ENCODE data around the gene KCNV2.

KCNV2 gene

GRCh38 chr9:2726650-2727340, 9.5 kb downstream of the KCNV2 start:
- peak overlapping the region; percentile 36 to 44 for H3K27ac ChIP-seq
- no peaks in the 10 kb centered on the region for H3K27me3 ChIP-seq
- H3K4me1 ChIP-seq = peaks cover 0 to 39% (median 4%) of the 10 kb centered on the region in 4 donors
- intact Hi-C loops (cut with DNase I; ENCODE audit: low total_unique reads) = loop anchor here (10.0 kb wide), 1 partner anchor 592 kb away; no protein-coding TSS in a partner anchor
- no peak overlapping the region for H3K4me3 ChIP-seq
- no peaks in the 10 kb centered on the region for H3K9me3 ChIP-seq
- DNase-seq = no peak
- no peak for TF ChIP-seq CTCF (IDR thresholded peaks at IDR 0.05)
- H3K36me3 ChIP-seq = no peaks in the 10 kb centered on the region

GRCh38 chr9:2727374-2727773, 10.1 kb downstream of the KCNV2 start:
- no peaks in the 10 kb centered on the region for H3K36me3 ChIP-seq
- H3K4me3 ChIP-seq = no peak overlapping the region
- intact Hi-C loops (cut with DNase I; ENCODE audit: low total_unique reads) = loop anchor here (10.0 kb wide), 1 partner anchor 593 kb away; no protein-coding TSS in a partner anchor
- H3K9me3 ChIP-seq = no peaks in the 10 kb centered on the region
- no peak for TF ChIP-seq CTCF (IDR thresholded peaks at IDR 0.05)
- H3K4me1 ChIP-seq = peaks cover 0 to 39% (median 4%) of the 10 kb centered on the region in 4 donors
- H3K27me3 ChIP-seq = no peaks in the 10 kb centered on the region
- no peak overlapping the region for H3K27ac ChIP-seq
- no peak for DNase-seq

- intact Hi-C loops (cut with DNase I; ENCODE audit: low total_unique reads) = loop anchor here (10.0 kb wide), 1 partner anchor 593 kb away; no protein-coding TSS in a partner anchor
- no peaks in the 10 kb centered on the region for H3K27me3 ChIP-seq
- peak; percentile 48 to 51 for TF ChIP-seq CTCF (IDR thresholded peaks at IDR 0.05)
- no peaks in the 10 kb centered on the region for H3K36me3 ChIP-seq
- H3K4me1 ChIP-seq = peaks cover 0 to 39% (median 4%) of the 10 kb centered on the region in 4 donors
- no peaks in the 10 kb centered on the region for H3K9me3 ChIP-seq
- H3K27ac ChIP-seq = no peak overlapping the region
- no peak overlapping the region for H3K4me3 ChIP-seq
- no peak for DNase-seq
Observed at GRCh38 chr9:2727966-2728613, 10.8 kb downstream of the KCNV2 start.

- no peaks in the 10 kb centered on the region for H3K9me3 ChIP-seq
- intact Hi-C loops (cut with DNase I; ENCODE audit: low total_unique reads) = loop anchor here (10.0 kb wide), 1 partner anchor 594 kb away; no protein-coding TSS in a partner anchor
- H3K4me1 ChIP-seq = peaks cover 0 to 39% (median 4%) of the 10 kb centered on the region in 4 donors
- no peaks in the 10 kb centered on the region for H3K36me3 ChIP-seq
- no peak for TF ChIP-seq CTCF (IDR thresholded peaks at IDR 0.05)
- no peaks in the 10 kb centered on the region for H3K27me3 ChIP-seq
- no peak overlapping the region for H3K4me3 ChIP-seq
- DNase-seq = no peak
- H3K27ac ChIP-seq = peak overlapping the region in 1 of 2 donors; percentile 40
Observed at GRCh38 chr9:2729003-2729402, 11.7 kb downstream of the KCNV2 start.

- peaks cover 0 to 39% (median 4%) of the 10 kb centered on the region in 4 donors for H3K4me1 ChIP-seq
- intact Hi-C loops (cut with DNase I; ENCODE audit: low total_unique reads) = loop anchor here (10.0 kb wide), 1 partner anchor 595 kb away; no protein-coding TSS in a partner anchor
- no peaks in the 10 kb centered on the region for H3K36me3 ChIP-seq
- H3K9me3 ChIP-seq = no peaks in the 10 kb centered on the region
- TF ChIP-seq CTCF (IDR thresholded peaks at IDR 0.05) = no peak
- no peak for DNase-seq
- H3K4me3 ChIP-seq = no peak overlapping the region
- H3K27ac ChIP-seq = peak overlapping the region; percentile 26 to 40
- no peaks in the 10 kb centered on the region for H3K27me3 ChIP-seq
Observed at GRCh38 chr9:2729721-2730120, 12.4 kb downstream of the KCNV2 start.
